Fibroblast of skin of left biceps (primary cell): Measurements from ENCODE around the gene AIP.
"Not testable (repeated sequence)": the region's sequence is repeated elsewhere in the genome, so short reads cannot be mapped to it uniquely, and the experiment has no call there.

Source experiments
- DNase-seq, 2 experiments: peaks; one replicate each; pipeline ENCODE4 v3.0.0-alpha.2; 2013; ENCODE audit warnings: low read depth in 2 of 2

The AIP gene

DNA sequence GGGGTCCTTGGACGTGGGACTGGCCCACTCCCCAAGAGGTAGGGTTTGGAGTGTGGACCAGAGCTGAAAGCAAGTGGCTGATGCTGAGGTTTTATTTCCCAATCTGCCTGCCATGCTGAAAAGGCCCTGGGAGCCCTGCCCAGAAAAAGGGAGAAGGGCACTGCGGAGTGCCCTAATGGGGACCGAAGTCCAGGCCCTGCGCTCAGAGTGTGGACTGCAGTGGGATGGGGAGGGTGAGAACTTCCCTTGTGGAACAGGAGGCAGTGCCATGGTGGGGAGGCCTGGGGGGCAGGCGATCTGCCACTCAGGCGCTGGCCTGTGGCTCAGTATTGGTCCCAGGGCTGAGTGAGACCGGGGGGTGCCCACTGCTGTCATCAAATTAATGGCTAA, 34.6 kb upstream of the AIP start:
- no peak for DNase-seq

DNA sequence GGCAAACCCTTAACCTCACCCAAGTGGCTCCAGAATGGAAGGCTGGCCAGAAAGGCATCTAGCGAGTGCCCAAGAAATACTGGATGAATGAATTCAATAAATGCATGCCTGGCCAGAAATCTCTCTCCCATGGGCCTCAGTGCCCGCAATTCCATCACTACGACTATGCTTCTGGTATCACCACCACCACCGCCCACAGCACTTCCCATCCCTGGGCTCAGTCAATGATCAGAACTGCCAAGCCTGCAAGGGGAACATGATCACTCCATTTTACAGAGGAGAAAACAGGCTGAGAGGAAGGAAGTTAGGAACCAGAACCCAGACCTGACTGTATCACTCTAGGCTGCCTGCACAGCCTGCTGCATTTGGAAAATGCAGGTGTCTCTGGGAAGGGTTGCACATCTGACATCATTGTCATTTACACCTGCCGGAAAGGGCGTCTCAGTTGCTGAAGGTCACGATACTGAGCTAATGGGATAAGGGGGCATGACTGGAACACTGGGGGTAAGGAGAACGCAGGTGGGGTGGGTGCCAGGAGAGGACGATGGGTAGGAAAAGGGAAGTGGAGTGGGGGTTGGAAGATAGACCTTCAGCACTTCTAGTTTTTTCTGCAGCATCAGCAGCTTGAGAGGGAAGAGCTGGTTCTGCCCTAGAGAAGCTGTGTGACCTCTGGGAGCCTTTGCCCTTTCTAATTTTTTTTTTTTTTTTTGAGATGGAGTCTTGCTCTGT, 33.5 kb upstream of the AIP start:
- no peak for DNase-seq

DNA sequence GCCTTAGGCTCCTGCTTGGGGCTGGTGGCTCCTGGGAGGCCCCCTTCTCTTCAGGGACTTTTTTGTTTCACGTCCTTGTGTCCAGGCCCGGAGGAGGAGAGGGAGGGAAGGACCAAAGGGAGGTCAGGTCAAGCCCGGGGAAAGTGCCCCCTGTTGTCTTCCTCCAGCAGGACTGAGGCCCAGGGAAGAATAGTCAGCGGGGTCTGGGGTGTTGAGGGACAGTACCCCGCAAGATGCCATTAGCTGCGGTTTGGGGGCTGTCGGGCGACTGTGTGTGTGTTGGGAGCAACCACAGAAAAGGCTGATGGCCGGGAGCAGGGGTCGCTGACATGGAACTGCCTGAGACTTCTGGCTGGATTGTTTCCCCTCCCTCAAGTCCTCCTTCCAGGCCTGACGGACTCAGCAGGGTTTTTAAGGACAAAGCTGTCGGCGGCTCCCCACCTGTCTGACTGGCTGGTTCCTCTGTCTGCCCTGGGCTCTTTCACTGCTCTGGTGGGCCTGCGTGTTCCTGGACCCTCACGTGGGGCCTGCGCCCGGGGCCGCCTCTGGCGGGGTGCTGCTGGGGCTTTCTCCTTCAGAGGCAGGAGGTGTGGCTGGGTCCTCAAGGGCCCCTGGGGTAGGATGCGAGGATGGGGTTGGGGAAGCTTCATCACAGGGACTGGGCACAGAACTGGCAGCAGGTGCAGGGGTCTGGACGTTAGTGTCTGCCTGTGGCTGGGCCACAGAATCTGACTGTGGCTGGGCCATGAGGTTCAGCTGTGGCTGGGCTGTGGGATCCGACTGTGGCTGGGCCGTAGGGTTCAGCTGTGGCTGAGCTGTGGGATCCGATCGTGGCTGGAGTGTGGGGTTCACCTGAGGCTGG, 31.8 kb upstream of the AIP start:
- DNase-seq = no peak

DNA sequence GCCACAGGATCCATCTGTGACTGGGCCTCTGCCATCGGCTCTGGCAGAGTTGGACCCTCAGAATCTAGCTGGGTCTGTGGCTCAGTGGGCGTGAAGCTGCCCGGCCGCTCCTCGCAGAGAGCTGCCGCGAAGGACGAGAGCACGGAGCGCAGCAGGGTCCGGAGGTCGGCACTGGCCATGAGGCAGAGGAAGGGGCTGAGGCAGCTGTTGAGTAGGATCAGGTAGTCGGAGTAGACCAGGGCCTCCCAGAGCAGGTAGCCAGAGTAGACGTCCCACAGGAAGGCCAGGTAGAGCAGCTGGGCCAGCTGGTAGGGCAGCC, 31.2 kb upstream of the AIP start:
- no peak for DNase-seq

DNA sequence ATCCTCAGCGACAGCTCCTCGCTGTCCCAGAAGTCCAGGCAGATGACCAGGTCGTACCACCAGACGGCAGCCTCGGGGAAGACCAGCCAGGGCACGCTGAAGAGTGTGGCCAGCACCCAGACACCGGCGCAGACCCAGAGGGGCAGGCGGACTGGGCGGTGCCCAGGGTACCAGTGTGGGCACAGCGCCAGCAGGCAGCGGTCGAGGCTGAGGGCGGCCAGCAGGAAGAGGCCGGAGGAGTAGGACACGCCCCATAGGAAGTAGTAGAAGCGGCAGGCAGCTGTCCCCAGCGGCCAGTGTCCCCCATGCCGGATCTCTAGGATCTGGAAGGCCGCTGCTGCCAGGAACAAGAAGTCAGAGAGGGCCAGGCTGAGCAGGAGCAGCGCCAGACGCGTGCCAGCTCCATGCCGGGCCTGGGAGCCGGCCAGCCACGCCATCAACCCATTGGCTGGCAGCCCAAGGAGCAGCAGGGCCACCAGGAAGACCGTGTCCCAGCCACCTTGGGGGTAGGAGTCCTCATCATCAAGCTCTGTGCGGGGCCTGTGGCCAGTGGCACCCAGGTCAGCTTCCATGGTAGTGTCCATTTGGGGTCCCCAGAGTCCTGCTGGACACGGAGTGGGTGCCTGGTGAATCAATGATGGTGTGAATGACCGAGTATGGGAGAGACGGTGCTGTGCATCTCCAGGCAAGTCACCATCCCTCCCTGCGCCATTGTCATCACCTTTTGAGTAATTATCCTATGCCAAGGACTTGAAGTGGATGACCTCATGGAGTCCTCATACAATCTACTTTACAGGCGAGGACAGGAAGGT, 30.5 kb upstream of the AIP start, which contains the start of gene GPR152:
Gene GPR152 (minus strand): TSS at position 589 of the 812 bp plus-strand sequence. CDS start 5 bp downstream, at position 584.
- DNase-seq = no peak

DNA sequence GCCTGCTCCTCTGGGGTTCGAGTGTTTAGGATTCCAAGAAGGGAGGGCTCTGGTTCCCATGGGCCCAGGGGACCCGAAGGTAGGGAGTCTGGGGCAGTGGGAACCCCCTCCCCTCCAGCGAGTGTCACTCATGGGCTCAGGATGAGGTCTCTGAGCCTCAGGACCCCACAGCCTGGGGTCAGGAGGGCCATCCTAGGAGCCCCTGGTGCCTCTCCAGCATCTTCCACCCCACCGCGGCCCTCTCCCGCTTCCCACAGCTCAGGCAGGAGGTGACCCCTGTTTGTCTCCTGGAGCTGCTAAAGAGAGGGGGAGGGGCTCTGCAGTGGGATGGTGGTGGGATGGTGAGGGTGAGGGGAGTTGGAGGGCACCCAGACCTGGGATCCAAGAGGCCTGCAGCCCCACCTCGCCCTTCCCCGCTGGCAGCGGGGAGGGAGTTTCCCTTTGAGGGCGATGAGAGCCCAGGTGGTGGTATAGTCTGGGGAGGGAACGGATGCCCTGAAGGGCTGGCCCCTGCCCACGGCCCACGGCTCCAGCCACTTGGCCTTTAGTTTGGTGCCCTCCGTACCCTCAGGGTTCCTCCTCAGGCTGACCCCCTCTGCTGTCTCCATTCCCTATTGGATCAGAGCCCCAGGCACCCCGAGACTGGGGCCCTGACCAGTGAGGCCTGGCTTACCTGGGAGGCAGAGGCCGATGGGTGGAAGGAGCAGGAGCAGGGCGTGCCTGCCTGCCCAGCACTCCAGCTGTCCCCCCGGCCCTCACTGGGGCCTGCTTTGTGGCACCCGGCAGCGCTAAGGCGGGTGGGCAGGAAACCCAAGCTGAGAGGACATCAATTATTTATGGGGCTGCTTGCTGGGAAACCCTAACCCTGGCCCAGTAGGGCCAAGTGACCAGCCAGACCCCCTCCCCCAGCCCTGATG, 28.8 kb upstream of the AIP start:
- no peak for DNase-seq

DNA sequence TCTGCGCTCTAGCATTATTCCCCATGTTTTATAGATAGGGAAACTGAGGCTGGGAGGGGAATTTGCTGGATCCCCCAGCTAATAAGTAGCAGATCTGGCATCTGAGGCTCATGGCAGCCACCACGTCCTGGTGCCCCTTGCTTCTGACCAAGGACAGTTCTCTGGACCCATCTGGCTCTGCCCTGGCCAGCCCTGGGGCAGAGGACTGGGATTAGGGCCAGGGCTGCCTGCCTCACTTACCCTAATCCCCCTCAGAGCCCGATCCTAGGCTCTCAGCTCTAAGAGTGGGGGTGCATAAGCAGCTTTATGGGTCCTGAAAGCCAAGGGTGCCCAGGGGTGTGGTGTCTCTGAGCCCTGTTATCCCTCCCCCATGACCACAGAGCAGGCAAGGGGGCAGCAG, 27.8 kb upstream of the AIP start, which contains the start of gene CABP4:
Gene CABP4 (plus strand): TSS at position 301 of the 400 bp plus-strand sequence. CDS start 70 bp downstream, at position 371.
- DNase-seq = no peak

DNA sequence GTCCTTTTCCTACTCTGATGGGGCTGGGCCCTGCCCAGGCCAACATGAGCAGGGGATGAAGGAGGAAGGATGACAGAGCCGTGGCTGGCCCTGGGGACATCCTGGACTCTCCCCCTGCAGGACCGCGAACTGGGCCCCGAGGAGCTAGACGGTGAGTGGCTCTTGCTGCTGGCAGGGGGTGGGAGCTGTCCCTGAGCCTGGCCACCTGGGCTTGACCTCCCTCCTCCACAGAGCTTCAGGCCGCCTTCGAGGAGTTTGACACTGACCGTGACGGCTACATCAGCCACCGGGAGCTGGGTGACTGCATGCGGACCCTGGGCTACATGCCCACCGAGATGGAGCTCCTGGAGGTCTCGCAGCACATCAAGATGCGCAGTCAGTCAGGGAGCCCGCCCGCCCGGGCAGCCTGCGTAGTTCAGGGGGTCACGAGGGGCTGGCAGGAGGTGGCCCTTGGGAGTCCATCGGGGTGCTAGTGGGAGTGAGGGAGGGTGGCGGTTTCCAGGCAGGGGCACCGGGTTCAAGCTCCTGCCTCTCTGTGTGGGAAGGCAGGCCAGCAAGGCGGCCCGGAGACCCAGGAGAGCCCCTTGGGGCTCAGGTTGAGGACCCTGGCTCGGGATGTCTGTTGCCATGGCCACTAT, 26.6 kb upstream of the AIP start:
- DNase-seq = no peak

DNA sequence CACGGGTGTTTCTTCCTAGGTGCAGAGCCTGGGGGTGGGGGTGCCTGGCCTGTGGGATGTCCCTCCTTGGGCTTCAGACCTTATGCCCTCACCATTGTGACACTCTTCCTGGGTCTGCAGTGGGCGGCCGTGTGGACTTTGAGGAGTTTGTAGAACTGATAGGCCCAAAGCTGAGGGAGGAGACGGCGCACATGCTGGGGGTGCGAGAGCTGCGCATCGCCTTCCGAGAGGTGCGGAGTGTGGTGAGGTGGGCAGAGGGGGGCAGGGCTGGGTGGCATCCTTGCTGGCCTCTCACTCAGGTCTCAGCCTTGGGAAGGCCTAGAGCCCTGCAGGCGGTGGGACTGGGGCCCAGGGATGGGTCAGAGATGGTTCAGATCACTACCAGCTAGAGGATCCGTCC, 25.4 kb upstream of the AIP start:
- DNase-seq = no peak

DNA sequence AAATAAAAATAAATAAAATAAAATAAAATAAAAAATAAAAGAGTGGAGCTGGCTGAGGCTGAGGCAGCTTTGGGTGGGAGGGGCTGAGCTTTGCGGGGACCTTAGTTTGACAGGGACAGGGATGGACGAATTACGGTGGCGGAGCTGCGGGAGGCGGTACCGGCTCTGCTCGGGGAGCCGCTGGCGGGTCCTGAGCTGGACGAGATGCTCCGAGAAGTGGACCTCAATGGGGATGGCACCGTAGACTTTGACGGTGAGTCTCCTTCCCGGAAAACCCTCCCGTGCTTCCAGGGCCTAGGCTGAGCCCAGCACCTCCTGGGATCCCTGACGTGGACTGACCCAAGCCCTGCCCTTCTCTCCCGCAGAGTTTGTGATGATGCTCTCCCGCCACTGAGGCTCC, 24.6 kb upstream of the AIP start:
- no peak for DNase-seq

DNA sequence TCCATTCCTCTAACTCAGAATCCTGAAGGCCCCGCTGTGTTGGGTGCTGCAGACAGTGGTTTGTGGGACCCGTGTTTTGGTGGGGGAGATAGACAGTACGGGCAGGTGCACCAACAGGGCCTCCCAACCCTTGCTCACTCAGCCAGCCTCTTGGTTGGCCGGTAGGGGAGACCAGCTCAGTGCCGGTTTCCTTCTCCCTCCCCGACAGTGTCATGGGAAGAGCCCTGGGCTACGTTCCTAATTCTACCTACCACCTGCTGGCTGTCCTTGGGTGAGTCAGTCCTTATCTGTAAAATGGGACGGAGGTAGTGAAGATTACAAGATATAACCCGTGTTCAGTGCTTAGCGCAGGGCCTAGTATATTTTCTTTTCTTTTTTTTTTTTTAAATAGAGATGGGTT, 19.6 kb upstream of the AIP start:
- DNase-seq = no peak

DNA sequence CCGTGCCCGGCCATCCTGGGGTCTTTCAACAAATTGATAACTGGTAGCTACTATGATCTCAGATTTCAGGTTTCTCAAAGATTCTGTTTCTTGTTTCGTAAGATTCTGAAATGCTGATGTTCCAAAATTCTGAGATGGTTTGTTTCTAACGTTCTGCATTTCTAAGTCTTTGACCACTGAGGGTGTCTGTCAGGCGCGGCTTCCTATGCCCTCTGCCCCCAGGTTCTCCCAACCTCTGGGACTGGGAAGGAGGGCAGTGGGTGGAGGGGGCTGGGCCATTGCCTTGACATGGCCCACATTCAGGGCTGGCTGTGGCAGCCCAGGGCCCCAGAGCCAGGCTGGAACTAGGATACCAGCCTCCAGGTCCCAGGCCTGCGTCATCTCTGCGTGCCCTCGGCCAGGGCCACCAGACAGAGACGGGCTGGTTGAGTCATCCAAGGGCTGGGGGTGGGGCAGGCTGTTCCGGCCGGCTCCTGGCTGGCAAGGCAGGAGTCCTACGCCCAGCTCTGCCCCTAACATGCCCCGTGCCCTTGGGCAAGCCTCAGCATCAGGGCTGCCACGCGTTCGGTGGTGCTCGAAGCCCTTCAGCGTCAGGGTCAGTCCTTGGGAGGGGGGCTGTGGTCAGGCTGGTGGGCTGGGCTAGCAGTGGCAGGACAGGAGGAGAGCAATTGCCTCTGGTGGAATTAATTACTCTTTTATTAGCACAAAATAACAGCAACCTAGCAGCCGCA, 19.0 kb upstream of the AIP start:
- no peak for DNase-seq

DNA sequence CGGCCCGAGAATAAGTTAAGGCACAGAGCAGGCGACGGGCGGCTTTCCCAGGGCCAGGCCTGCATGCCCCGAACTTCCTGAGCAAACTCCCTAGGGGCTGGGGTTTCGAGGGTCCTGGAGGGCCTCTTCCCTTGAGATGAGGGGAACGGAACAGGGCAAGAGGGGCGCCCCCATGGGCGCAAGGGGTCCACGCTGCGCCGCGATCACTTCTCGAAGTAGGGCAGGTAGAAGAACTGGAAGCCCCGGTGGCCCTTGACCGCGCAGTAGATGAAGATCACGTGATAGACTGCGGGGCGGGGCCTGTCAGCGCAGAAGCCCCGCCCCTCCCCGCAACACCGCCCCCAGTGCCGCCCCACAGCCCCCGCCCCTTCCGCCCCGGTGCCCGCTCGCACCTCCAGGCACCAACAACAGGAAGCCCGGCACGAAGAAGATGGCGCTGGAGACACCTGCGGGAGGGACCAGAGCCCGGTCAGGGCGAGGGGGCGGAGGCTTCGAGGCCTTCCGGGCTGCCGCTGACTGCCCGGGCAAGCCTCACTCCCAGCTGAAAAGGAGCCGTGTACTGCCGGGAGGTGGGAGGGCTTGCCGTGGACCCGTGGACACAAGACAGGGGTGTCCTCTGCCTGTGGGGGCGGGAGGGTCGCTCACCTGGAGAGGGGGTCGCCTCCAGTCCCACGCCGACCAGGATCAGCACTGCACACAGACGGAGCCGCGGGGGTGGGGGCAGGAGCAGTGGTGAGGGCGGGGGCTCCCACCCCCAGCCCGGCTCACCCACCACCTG, 18.2 kb upstream of the AIP start:
- DNase-seq = peak in 1 of 2 experiments; percentile 15

DNA sequence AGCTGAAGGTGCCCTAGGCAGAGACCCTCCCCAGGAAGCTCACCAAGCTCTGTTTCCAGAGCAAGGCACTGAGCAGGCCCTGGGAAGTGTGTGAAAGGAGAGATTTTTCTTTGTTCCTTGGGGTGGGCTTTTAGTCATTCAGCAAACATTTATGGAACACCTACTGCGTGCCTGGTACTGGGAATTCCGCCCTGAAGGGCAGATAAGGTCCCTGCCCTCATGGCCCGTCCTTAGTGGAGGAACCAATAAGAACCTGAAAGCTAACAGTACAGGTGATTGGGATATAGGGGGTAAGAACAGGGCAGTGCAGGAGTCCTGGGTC, 17.7 kb upstream of the AIP start:
- no peak for DNase-seq

DNA sequence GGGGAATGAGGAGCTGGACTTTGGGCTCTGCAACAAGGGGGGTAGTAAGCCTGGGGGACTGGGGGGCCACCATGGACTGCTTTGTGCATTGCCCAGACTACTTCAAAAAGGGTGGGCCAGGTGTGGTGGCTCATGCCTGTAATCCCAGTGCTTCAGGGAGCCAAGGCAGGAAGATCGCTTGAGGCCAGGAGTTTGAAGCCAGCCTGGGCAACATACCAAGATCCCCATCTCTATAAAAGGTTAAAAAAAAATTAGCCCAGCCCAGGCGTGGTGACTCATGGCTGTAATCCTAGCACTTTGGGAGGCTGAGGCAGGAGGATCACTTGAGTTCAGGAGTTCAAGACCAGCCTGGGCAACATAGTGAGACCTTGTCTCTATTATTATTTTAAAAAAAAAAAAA, 17.3 kb upstream of the AIP start:
- DNase-seq = not testable (repeated sequence)

DNA sequence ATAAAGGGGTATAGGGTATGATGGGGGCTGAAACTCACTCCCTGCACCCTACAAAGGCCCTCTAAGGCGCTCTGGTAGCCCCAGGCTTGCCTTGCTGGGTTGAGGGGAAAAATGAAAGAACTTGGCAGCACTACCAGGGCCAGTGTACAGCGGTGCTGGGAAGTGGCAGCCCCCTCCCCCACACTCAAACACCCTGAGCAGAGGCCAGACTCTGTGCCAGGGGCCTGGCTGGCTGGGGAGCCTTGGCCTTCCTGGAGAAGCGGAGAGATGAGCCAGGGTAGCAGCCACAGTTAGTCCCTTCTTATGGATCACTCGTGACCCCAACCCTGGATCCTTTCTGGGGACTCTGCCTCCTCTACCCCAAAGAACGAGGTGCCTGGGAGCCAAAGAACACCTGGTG, 16.5 kb upstream of the AIP start:
- no peak for DNase-seq

DNA sequence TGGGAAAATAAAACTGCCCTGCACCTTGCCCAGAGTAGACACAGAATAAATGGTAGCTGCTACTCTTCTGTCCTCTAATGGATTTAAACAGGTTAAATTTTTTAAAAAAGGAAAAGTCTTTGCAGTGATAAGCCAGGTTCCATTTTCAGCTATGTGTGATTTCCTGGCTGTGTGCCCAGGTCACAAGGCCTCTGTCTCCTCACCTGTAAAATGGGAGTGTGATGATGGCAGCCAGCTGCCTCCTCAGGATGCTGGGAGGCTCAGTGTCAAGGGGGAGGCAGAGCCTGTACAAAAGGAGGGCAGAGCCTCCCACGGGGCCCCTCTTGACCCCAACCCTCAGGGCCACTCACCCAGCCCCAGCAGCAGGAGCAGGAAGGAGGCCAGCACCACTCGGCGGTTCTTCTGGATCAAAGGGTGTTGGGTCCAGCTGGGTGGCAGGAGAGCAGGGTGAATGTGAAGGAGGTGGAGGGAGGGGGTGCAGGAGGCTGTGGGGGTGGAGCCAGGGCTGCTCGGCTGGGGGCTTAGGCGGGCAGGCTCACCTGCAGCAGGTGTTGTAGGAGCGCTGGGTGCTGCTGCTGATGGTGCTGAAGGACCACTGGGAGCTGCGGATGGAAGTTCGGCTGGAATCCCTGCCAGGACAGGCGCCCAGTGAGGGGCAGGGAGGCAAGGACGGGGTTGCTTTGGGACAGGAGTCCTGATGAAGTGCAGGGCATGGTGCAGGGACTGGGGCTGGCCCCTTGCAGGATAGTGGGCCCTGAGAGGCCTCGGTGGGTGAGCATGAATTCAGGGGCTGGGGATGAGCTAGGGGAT, 15.7 kb upstream of the AIP start:
- DNase-seq = no peak

DNA sequence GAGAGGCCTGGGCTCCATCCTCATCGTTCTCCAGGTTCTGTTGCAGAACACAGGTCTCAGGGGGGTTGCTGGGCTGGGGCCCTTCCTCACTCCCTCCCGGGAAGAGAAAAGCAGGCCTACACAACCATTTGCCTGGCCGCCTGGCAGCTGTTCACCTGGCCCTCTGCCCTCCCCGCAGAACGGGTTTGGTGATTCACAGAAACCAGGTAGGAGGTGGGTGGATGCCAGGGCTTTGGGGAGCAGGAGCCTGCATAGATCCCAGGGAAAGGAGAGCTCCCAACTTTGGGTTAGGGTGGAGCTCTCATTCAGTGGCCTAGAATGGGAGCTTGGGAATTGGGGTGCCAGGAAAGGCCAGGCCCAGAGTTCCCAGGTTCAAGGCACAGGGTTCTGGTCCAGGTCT, 14.8 kb upstream of the AIP start:
- no peak for DNase-seq

DNA sequence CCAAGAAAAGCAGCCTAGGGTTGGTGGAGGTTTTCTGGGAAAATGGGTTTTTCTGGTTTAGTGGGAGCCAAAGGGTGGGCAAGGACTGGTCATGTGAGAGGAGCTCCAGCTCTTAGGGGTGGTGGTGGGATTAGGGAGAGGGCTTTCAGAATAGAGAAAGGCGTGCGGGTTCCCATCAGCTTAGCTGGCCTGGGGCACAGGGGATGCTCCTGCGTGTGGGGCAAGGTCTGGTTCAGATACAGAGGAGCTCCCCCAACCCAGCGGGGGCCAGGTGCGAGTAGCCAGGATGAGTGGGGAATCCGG, 14.4 kb upstream of the AIP start:
- DNase-seq = no peak
